Glutamatergic neuron (in vitro differentiated cells): Measurements from ENCODE around the gene SLF2. TPM values are rescaled to one million over a fixed set of nuclear protein-coding genes. Genes with fewer than 3 reads are reported as not detected.
A peak's percentile ranks its signal among the peaks of the same experiment; 100 is the strongest.
"Not testable (repeated sequence)": the region's sequence is repeated elsewhere in the genome, so short reads cannot be mapped to it uniquely, and the experiment has no call there.

Experiments used
- DNase-seq: peaks from one replicate; pipeline ENCODE4 v3.0.0; 2022
- H3K27ac Mint-ChIP-seq: one replicate; pipeline ENCODE4 v1.8.0; 2020; ENCODE audit warnings: mild to moderate bottlenecking, mixed read lengths, inconsistent platforms; ENCODE audit not compliant: unreplicated experiment
- H3K27me3 Mint-ChIP-seq: one replicate; pipeline ENCODE4 v1.8.0; 2020; ENCODE audit warnings: mild to moderate bottlenecking, moderate library complexity, mixed read lengths, inconsistent platforms; ENCODE audit not compliant: unreplicated experiment
- H3K36me3 Mint-ChIP-seq: one replicate; pipeline ENCODE4 v1.8.0; 2020; ENCODE audit warnings: mild to moderate bottlenecking, mixed read lengths, inconsistent platforms; ENCODE audit not compliant: unreplicated experiment
- H3K4me1 Mint-ChIP-seq: one replicate; pipeline ENCODE4 v1.8.0; 2020; ENCODE audit warnings: mild to moderate bottlenecking, low read depth, mixed read lengths, inconsistent platforms; ENCODE audit not compliant: unreplicated experiment
- H3K4me3 Mint-ChIP-seq: one replicate; pipeline ENCODE4 v1.8.0; 2020; ENCODE audit warnings: mild to moderate bottlenecking, mixed read lengths, inconsistent platforms; ENCODE audit not compliant: unreplicated experiment
- H3K9me3 Mint-ChIP-seq: one replicate; pipeline ENCODE4 v1.8.0; 2020; ENCODE audit warnings: mild to moderate bottlenecking, moderate library complexity, mixed read lengths, inconsistent platforms; ENCODE audit not compliant: unreplicated experiment
- total RNA-seq: library from RNA; stranded (reverse); fragmentation: NEBNext Ultra II Directional; extraction: Animal tissue kit (Norgen Biotek cat#: 25700); gene quantifications from one replicate; pipeline ENCODE4 v1.2.1, GENCODE V29; 2021; ENCODE audit not compliant: unreplicated experiment
- TF ChIP-seq, protein P1 (sequence below): fragments of 200-600 bp; sonication (generic); IDR thresholded peaks from one replicate; pipeline ENCODE4 v1.5.0; 2021; ENCODE audit not compliant: partially characterized antibody, unreplicated experiment

Gene SLF2
- total RNA-seq, 1 donor from 2014 or later, result 35.9 TPM

DNA sequence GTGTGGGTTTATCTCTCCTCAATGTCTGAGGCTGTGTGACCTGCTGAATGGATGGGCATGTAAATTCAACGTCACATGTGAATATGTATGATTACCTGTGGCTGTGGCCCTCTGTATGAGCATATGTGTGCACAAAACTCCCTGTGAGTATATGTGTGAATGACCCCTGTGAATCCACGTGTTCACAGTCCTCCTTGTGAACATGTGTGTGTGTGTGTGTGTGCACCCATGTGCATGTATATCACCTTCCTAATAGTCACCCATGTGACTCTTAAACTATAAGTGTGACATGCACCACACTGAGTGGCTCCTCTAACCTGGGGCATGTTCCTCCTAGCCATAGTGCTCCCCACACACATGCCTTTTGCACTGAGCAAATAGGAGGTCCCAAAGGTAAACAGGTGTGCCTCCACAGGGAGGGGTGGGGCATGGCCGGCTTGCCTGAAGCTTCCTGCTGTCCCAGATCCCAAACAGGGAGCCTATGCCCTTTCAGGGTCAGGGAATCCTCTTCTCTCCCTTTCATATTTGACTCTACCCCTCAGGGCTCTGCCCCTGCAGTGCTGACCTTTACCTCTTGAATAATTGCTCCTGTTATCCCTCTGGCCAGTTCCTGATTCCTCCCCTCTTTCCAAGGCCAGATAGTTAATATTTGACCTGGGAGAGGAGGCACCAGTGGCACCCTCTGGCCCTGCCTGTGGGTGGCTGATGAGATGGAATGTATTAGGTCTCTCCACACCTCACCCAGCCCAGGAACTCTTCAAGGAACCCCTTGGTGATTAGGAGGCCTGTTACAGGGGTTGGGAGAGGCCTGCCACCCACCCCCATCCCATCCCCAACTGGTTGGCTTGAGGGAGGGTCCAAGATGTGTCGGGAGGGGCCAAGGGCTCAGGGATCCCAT, 58.4 kb downstream of the SLF2 start:
- peaks cover 10% of the 10 kb centered on the region for H3K9me3 Mint-ChIP-seq
- no peaks in the 10 kb centered on the region for H3K36me3 Mint-ChIP-seq
- peak overlapping the region; percentile 86 for H3K4me3 Mint-ChIP-seq
- H3K4me1 Mint-ChIP-seq, result peaks cover 13% of the 10 kb centered on the region
- no peak for DNase-seq
- TF ChIP-seq, protein P1, sequence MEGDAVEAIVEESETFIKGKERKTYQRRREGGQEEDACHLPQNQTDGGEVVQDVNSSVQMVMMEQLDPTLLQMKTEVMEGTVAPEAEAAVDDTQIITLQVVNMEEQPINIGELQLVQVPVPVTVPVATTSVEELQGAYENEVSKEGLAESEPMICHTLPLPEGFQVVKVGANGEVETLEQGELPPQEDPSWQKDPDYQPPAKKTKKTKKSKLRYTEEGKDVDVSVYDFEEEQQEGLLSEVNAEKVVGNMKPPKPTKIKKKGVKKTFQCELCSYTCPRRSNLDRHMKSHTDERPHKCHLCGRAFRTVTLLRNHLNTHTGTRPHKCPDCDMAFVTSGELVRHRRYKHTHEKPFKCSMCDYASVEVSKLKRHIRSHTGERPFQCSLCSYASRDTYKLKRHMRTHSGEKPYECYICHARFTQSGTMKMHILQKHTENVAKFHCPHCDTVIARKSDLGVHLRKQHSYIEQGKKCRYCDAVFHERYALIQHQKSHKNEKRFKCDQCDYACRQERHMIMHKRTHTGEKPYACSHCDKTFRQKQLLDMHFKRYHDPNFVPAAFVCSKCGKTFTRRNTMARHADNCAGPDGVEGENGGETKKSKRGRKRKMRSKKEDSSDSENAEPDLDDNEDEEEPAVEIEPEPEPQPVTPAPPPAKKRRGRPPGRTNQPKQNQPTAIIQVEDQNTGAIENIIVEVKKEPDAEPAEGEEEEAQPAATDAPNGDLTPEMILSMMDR, result no peak
- peaks cover 8% of the 10 kb centered on the region for H3K27me3 Mint-ChIP-seq
- no peak overlapping the region for H3K27ac Mint-ChIP-seq

DNA sequence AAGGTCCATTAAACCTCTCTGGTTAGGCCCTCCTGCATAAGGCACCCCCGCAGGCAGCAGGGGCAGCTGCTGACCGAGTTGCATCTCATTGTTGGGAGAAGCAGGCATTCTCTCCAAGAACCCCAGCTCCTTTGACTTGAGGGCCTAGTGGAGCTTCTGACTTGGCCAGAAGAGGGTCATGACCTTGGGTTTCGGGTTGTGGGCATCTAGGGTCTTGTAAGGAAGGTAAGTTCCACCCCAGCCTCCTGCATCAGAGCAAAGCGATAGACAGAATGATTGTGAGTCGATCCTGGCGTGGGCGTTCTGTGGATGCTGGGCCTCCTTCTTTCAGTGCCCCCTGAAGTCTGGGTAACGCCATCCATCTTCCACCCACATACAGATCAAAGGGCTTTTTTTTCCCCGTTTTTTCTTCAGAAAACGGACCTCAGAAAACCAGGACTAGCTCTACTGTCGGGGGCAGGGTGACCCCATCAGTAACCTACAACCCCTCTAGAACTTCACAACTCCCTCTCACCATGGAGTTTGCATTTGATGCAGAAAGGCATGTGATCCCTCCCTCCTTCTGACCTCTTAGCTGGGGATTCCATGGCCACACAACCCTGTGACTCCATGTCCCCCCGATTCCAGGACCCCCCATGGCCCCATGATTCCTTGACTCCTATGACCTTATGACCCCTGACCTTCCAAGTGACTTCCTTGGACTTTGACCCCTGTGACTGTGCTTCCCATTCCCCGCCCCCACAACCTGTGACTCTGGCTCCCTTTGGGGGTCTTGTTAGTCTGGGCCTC, 59.5 kb downstream of the SLF2 start:
- Mint-ChIP-seq H3K27me3 (peaks cover 8% of the 10 kb centered on the region), H3K4me1 (peaks cover 13% of the 10 kb centered on the region), H3K27ac (no peak overlapping the region), H3K36me3 (peaks cover 6% of the 10 kb centered on the region), H3K9me3 (peaks cover 10% of the 10 kb centered on the region), H3K4me3 (no peak overlapping the region)
- DNase-seq, result no peak
- TF ChIP-seq, protein P1, result no peak

DNA sequence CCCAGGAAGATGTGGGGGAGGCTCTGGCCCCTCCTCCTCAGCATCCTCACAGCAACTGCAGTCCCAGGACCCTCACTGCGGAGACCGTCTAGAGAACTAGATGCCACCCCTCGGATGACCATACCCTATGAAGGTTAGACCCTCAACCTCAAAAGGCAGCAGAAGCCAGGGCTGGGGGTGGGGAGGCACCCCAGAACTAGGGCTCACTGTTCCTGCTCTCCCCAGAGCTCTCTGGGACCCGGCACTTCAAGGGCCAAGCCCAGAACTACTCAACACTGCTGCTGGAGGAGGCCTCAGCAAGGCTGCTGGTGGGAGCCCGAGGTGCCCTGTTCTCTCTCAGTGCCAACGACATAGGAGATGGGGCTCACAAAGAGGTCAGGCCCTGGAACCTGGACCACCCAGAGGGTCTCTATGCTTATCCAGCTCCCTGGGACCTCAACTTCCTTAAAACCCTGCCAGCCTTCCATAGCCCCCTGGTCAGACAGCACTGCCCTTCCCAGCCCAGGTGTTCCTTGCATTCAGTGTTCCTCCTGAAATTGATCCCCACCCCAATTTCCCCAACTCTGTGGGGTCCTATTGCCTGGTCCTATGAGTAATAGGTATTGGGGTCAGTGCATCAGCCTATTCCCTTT, 60.3 kb downstream of the SLF2 start:
- Mint-ChIP-seq H3K4me3 (no peak overlapping the region), H3K9me3 (peaks cover 10% of the 10 kb centered on the region), H3K27me3 (peaks cover 8% of the 10 kb centered on the region), H3K36me3 (peaks cover 6% of the 10 kb centered on the region), H3K27ac (no peak overlapping the region), H3K4me1 (peaks cover 13% of the 10 kb centered on the region)
- TF ChIP-seq, protein P1, result no peak
- DNase-seq, result no peak

DNA sequence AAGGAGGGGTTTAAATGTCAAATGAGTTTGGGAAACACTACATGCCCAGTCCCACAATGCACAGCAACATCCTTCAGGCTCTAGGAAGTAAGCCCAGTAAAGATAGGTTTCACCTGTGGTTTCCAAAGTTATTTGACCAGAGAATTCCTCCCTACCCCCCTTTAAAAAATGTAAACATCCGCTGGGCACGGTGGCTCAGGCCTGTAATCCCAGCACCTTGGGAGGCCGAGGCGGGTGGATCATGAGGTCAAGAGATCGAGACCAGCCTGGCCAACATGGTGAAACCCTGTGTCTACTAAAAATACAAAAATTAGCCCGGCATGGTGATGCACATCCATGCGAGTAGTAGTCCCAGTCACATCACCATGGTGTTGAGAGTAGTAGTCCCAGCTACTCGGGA, 62.6 kb downstream of the SLF2 start:
- H3K27me3 Mint-ChIP-seq, H3K4me3 Mint-ChIP-seq, H3K9me3 Mint-ChIP-seq, H3K36me3 Mint-ChIP-seq, H3K27ac Mint-ChIP-seq, DNase-seq: not testable (repeated sequence)
- peaks cover 12% of the 10 kb centered on the region for H3K4me1 Mint-ChIP-seq

DNA sequence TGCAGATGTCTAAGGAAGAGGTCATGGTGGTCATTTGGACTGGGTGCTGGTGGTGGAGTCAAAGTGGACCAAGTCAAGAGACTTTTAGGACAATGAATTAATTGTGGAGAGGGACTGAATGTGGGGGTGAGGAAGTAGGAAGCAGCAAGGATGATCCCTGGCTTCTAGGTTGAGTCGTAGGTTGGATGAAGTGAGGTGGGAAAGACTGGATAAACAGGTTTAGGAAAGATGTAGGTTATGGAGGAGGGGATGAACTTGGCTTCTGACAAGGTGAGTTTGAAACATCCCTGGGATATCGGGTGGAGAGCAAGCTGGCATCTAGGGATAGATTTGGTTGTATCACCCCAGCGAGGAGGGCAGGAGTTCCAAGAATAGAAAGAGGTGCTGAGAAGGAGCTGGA, 64.1 kb downstream of the SLF2 start:
- Mint-ChIP-seq H3K36me3 (peaks cover 6% of the 10 kb centered on the region), H3K27ac (no peak overlapping the region), H3K4me1 (no peaks in the 10 kb centered on the region), H3K4me3 (no peak overlapping the region), H3K9me3 (peaks cover 2% of the 10 kb centered on the region), H3K27me3 (peaks cover 6% of the 10 kb centered on the region)
- TF ChIP-seq, protein P1, result no peak
- no peak for DNase-seq
